Measurements from ENCODE around the gene RBMS1. TPM values are rescaled to one million over a fixed set of nuclear protein-coding genes. Genes with fewer than 3 reads are reported as not detected.
A peak's percentile ranks its signal among the peaks of the same experiment; 100 is the strongest.
"Not testable (repeated sequence)": the region's sequence is repeated elsewhere in the genome, so short reads cannot be mapped to it uniquely, and the experiment has no call there.

The RBMS1 gene
- total RNA-seq, 3 donors from 2014 or later, result 47.1 to 63.4 (median 56.3) TPM

GRCh38 chr2:160427629-160428404, 65.8 kb downstream of the RBMS1 start:
- H3K36me3 Mint-ChIP-seq (ENCODE audit: insufficient read depth), result peaks cover 5% of the 10 kb centered on the region
- peak overlapping the region; percentile 77 for H3K4me3 Mint-ChIP-seq
- H3K9me3 Mint-ChIP-seq, result no peaks in the 10 kb centered on the region
- ATAC-seq, result peak; percentile 41 to 64
- H3K4me1 Mint-ChIP-seq (ENCODE audit: low read depth), result peaks cover 58% of the 10 kb centered on the region
- H3K27me3 Mint-ChIP-seq (ENCODE audit: low read depth), result no peaks in the 10 kb centered on the region
- DNase-seq, result peak; percentile 47

- ATAC-seq (no peak), DNase-seq (no peak)
- H3K4me1 Mint-ChIP-seq (ENCODE audit: low read depth), result peaks cover 61% of the 10 kb centered on the region
- H3K9me3 Mint-ChIP-seq, result no peaks in the 10 kb centered on the region
- peaks cover 5% of the 10 kb centered on the region for H3K36me3 Mint-ChIP-seq (ENCODE audit: insufficient read depth)
- H3K27me3 Mint-ChIP-seq (ENCODE audit: low read depth), result no peaks in the 10 kb centered on the region
- no peak overlapping the region for H3K4me3 Mint-ChIP-seq
These were observed 67.0 kb downstream of the RBMS1 start for GRCh38 chr2:160426604-160427003.

GRCh38 chr2:160425434-160426151, 68.0 kb downstream of the RBMS1 start:
- Mint-ChIP-seq H3K36me3 (ENCODE audit: insufficient read depth) (peaks cover 3% of the 10 kb centered on the region), H3K27me3 (ENCODE audit: low read depth) (no peaks in the 10 kb centered on the region), H3K4me1 (ENCODE audit: low read depth) (peaks cover 65% of the 10 kb centered on the region), H3K4me3 (no peak overlapping the region), H3K9me3 (no peaks in the 10 kb centered on the region)
- no peak for DNase-seq
- peak; percentile 24 to 38 for ATAC-seq

- Mint-ChIP-seq H3K4me1 (ENCODE audit: low read depth) (peaks cover 75% of the 10 kb centered on the region), H3K9me3 (no peaks in the 10 kb centered on the region), H3K36me3 (ENCODE audit: insufficient read depth) (peaks cover 5% of the 10 kb centered on the region), H3K4me3 (no peak overlapping the region), H3K27me3 (ENCODE audit: low read depth) (no peaks in the 10 kb centered on the region)
- DNase-seq, result no peak
- no peak for ATAC-seq
These were observed 70.5 kb downstream of the RBMS1 start for GRCh38 chr2:160423126-160423525.

- not testable (repeated sequence) for H3K9me3 Mint-ChIP-seq; H3K36me3 Mint-ChIP-seq (ENCODE audit: insufficient read depth); DNase-seq; H3K27me3 Mint-ChIP-seq (ENCODE audit: low read depth)
- Mint-ChIP-seq H3K4me1 (ENCODE audit: low read depth) (peaks cover 79% of the 10 kb centered on the region), H3K4me3 (peak overlapping the region; percentile 48)
- ATAC-seq, result peak; percentile 36 to 42
These were observed 71.7 kb downstream of the RBMS1 start for GRCh38 chr2:160421646-160422501.

- no peak overlapping the region for H3K4me3 Mint-ChIP-seq
- H3K36me3 Mint-ChIP-seq (ENCODE audit: insufficient read depth), result peaks cover 5% of the 10 kb centered on the region
- no peaks in the 10 kb centered on the region for H3K27me3 Mint-ChIP-seq (ENCODE audit: low read depth)
- peaks cover 78% of the 10 kb centered on the region for H3K4me1 Mint-ChIP-seq (ENCODE audit: low read depth)
- ATAC-seq, result no peak
- no peaks in the 10 kb centered on the region for H3K9me3 Mint-ChIP-seq
- no peak for DNase-seq
These were observed 72.9 kb downstream of the RBMS1 start for GRCh38 chr2:160420711-160421110.

- H3K9me3 Mint-ChIP-seq, result no peaks in the 10 kb centered on the region
- ATAC-seq (no peak), DNase-seq (no peak)
- peaks cover 5% of the 10 kb centered on the region for H3K36me3 Mint-ChIP-seq (ENCODE audit: insufficient read depth)
- H3K4me3 Mint-ChIP-seq, result no peak overlapping the region
- H3K4me1 Mint-ChIP-seq (ENCODE audit: low read depth), result peaks cover 79% of the 10 kb centered on the region
- no peaks in the 10 kb centered on the region for H3K27me3 Mint-ChIP-seq (ENCODE audit: low read depth)
These were observed 73.7 kb downstream of the RBMS1 start for GRCh38 chr2:160419776-160420505.

GRCh38 chr2:160418853-160419252, 74.8 kb downstream of the RBMS1 start:
- Mint-ChIP-seq H3K27me3 (ENCODE audit: low read depth) (no peaks in the 10 kb centered on the region), H3K4me3 (no peak overlapping the region), H3K36me3 (ENCODE audit: insufficient read depth) (peaks cover 5% of the 10 kb centered on the region), H3K4me1 (ENCODE audit: low read depth) (peaks cover 74% of the 10 kb centered on the region), H3K9me3 (no peaks in the 10 kb centered on the region)
- DNase-seq (no peak), ATAC-seq (no peak)

GRCh38 chr2:160418398-160418765, 75.2 kb downstream of the RBMS1 start:
- Mint-ChIP-seq H3K9me3 (no peaks in the 10 kb centered on the region), H3K4me3 (no peak overlapping the region), H3K4me1 (ENCODE audit: low read depth) (peaks cover 72% of the 10 kb centered on the region), H3K27me3 (ENCODE audit: low read depth) (no peaks in the 10 kb centered on the region), H3K36me3 (ENCODE audit: insufficient read depth) (peaks cover 2% of the 10 kb centered on the region)
- DNase-seq, result no peak
- ATAC-seq, result no peak

- peak; percentile 93 to 95 for ATAC-seq
- Mint-ChIP-seq H3K4me1 (ENCODE audit: low read depth) (peaks cover 72% of the 10 kb centered on the region), H3K4me3 (peak overlapping the region; percentile 37), H3K27me3 (ENCODE audit: low read depth) (no peaks in the 10 kb centered on the region), H3K36me3 (ENCODE audit: insufficient read depth) (peaks cover 2% of the 10 kb centered on the region), H3K9me3 (no peaks in the 10 kb centered on the region)
- DNase-seq, result peak; percentile 29
These were observed 75.7 kb downstream of the RBMS1 start for GRCh38 chr2:160417745-160418397.

- H3K27me3 Mint-ChIP-seq (ENCODE audit: low read depth), result no peaks in the 10 kb centered on the region
- H3K4me1 Mint-ChIP-seq (ENCODE audit: low read depth), result peaks cover 73% of the 10 kb centered on the region
- no peaks in the 10 kb centered on the region for H3K9me3 Mint-ChIP-seq
- ATAC-seq (no peak), DNase-seq (no peak)
- peaks cover 2% of the 10 kb centered on the region for H3K36me3 Mint-ChIP-seq (ENCODE audit: insufficient read depth)
- no peak overlapping the region for H3K4me3 Mint-ChIP-seq
These were observed 77.6 kb downstream of the RBMS1 start for GRCh38 chr2:160415991-160416390.

- no peaks in the 10 kb centered on the region for H3K36me3 Mint-ChIP-seq (ENCODE audit: insufficient read depth)
- H3K4me1 Mint-ChIP-seq (ENCODE audit: low read depth), result peaks cover 66% of the 10 kb centered on the region
- ATAC-seq, result peak in 1 of 2 donors; percentile 9
- H3K4me3 Mint-ChIP-seq, result peak overlapping the region; percentile 70
- H3K9me3 Mint-ChIP-seq, result no peaks in the 10 kb centered on the region
- DNase-seq, result no peak
- no peaks in the 10 kb centered on the region for H3K27me3 Mint-ChIP-seq (ENCODE audit: low read depth)
These were observed 81.7 kb downstream of the RBMS1 start for GRCh38 chr2:160411955-160412354.

GRCh38 chr2:160411167-160411566, 82.4 kb downstream of the RBMS1 start:
- ATAC-seq, result peak; percentile 26 to 27
- peaks cover 68% of the 10 kb centered on the region for H3K4me1 Mint-ChIP-seq (ENCODE audit: low read depth)
- no peaks in the 10 kb centered on the region for H3K27me3 Mint-ChIP-seq (ENCODE audit: low read depth)
- peak overlapping the region; percentile 70 for H3K4me3 Mint-ChIP-seq
- H3K36me3 Mint-ChIP-seq (ENCODE audit: insufficient read depth), result no peaks in the 10 kb centered on the region
- peak; percentile 17 for DNase-seq
- no peaks in the 10 kb centered on the region for H3K9me3 Mint-ChIP-seq
